Measurements from ENCODE around the gene TXNRD1.

- TF ChIP-seq CTCF (IDR thresholded peaks at IDR 0.05) = no peak
- no peak for TF ChIP-seq POLR2A (IDR thresholded peaks at IDR 0.05)
Measured at GRCh38 chr12:104369708-104370107, 154.1 kb downstream of the TXNRD1 start.
